HT-29 (cell line): ENCODE data around the gene PHLDA2. TPM values are rescaled to one million over a fixed set of nuclear protein-coding genes. Genes with fewer than 3 reads are reported as not detected.

Experiments
- DNase-seq: peaks from one replicate; pipeline ENCODE4 v3.0.0-alpha.2; 2015; ENCODE audit warnings: low spot score
- small RNA-seq: library from RNA; depleted of rRNA; stranded (forward); fragments of <200 nt; gene quantifications from one replicate; pipeline ENCODE3, GENCODE V24; 2014
- total RNA-seq: library from RNA; depleted of rRNA; stranded (reverse); fragments of >200 nt; shearing (Covaris generic); gene quantifications from 2 replicates; pipeline ENCODE4 v1.2.3, GENCODE V29; 2014; rRNA removed

PHLDA2 gene
- total RNA-seq, 1 experiment from 2014 or later = 406 TPM

DNA sequence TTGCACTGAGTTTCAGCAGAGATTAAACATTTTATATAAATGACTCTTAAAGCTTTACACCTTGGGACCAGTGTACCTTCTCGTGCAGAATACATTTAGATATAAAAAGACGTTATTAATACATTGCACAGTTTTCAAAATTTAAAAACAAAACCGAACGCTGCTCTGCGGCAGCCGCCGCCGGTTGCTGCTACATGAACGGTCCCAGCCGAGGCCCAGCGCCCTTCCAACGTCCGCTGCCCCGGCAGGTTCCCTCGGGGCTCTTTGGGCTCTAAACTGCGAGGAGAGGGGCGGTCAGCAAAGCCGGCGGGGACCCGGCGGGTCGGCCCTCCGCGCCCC is 45.6 kb downstream of the PHLDA2 start:
- DNase-seq = no peak

DNA sequence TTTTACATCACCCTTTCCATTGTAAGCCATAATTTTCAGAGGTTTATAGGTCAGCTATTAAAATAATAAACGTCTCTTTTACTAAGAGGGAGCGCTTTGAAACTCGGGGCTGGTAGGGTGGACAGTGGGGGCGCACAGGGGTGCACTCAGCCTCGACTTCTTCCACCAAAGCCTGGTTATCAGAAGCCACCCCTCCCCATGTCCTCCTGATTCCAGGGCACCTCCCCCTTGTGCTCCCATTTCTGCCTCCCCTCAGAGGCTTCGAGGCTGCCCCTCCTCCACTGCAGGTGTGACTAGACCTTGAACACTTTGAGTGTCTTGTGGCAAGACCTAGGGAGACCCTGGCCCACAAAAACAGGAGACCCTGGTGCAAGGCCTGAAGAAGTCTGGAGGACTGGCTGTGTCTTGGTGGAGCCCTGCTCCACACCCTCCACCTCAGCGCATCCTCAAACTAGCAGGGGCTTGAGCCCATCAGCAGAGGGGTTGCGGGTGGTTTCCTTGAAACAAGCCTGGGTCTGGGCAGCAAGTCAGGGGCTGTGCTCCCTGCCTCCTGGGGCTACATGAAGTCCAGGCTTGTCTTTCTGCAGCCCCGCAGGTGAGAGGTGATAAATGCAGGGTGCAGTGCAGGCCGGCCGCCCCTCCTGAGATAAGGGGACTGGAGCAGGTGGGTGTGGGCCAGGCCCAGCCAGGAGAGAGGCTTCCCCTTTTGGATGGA is 46.7 kb downstream of the PHLDA2 start:
- no peak for DNase-seq

DNA sequence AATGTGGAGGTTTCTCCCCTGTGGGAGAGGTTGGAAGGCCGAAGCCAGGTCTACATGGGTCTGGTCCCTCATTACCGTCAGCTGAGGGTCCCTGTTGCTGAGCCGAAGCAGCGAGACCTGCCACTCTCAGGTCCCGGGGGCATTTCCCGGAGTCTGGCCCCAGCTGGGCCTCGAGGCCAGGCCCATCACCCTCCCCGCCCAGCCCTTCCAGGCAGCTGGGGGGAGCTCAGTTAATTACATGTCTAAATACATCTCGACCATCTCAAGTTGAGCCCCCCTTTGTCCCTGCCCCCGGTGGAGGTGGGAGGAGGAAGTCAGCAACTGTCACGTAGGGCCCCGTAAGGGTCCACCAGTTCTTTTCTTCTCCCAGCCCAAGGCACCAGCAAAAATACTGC is 47.2 kb downstream of the PHLDA2 start:
- DNase-seq = no peak

DNA sequence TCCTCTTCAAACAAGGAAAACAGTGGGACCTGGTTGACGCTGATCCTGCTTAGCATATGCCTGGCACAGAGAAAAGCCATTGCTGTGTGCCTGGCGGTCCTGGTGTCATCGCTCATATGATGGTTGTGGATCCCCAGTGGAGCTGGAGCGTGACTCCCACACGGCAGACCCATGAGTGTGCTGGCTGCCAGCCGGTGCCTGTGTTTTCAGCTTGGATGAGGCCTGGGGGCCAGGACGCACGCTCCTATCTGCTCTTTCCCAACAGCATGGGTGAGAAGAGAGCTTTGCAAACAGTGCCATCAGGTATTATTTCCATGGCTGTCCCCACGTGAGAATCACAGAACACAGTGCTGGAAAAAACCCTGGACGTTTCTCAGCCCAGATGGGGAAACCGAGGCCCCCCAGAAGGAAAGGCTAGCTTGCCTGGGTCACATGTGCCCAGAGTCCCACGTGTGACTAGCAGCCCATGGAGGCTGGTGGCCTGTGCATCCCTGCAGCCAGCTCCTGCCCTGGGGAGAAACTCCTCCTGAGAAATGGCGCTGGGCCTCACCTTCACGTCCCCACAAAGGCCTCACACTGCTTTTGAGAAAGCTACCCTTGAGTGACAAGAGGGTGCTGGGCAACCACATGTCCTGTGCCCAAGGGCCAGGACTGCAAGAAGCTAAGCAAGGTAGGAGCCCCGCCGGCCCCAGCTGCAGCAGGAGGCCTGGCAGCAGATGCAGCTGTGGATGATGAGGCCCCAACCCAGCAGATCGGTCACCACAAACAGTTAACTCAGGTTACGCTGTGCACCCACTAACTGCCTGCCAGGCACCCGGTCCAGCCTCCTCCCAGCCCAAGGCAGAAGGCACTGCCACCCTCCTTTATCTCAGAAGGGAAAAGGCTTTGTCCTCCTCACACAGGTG is 47.9 kb downstream of the PHLDA2 start:
- DNase-seq = no peak

DNA sequence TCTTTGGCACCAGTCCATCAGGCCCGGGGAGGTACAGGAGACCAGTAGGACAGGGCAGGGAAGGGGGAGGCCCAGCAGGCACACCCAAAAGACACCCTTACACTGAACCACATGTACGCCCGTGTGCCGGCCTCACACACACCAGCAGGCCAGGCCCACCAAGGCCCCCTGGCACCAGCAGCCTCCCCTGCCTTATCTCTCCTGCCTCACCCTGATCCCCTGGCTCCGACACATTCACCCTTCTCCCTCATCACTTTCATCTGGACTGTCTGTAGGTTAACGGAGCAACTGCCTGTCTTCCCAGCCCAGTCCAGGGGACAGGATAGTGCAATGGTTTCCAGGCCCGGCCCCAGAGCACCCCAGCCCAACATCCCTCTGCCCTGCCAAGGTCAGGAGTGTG is 48.6 kb downstream of the PHLDA2 start:
- DNase-seq = no peak

DNA sequence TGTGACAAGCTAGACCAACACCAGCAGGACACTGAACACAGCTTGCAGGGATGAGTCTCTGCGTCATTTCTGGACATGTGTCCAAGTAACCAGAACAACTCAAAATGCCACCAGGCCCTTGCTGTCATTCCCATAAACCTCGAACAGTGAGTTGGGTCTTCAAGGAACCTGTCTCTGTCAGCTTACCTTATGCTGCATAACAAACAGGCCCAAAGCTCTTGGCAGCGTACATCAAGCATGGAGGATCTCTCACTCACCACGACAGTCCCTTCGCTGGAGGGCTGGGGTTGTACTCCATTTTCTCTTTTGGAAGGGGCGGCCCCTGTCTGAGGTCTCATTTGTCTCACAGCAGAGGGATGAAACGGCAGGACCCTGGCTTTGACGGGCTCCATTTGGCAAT is 50.4 kb downstream of the PHLDA2 start:
- DNase-seq = no peak

Small RNAs within 50 kb of the gene (small RNA-seq; reads per million reads assigned to genes)
- 0.79 reads per million, percentile 18 among the genes with 10 or more reads in this experiment for gene SNORA54

Other genes with a start within 250 kb of the PHLDA2 start
- 3.0 and 3.2 TPM in 2 replicates for gene KCNQ1OT1, start 229.4 kb downstream of the PHLDA2 start, total RNA-seq
- gene CDKN1C, start 43.6 kb downstream of the PHLDA2 start, total RNA-seq = 5.3 and 9.1 TPM in 2 replicates
- 114 and 116 TPM in 2 replicates for gene NAP1L4, start 62.9 kb upstream of the PHLDA2 start, total RNA-seq
- 47.7 and 55.8 TPM in 2 replicates for gene CARS1, start 128.0 kb upstream of the PHLDA2 start, total RNA-seq
- 93.1 and 106 TPM in 2 replicates for gene OSBPL5, start 235.9 kb upstream of the PHLDA2 start, total RNA-seq